HG03039 (cell line): ENCODE data around the gene RNF169.

Experiments
- ATAC-seq: cut with Tn5 transposase; IDR thresholded peaks from one replicate; pipeline ENCODE4 v1.9.1; 2021; ENCODE audit warnings: mild to moderate bottlenecking, moderate library complexity; ENCODE audit not compliant: unreplicated experiment

RNF169 gene

DNA sequence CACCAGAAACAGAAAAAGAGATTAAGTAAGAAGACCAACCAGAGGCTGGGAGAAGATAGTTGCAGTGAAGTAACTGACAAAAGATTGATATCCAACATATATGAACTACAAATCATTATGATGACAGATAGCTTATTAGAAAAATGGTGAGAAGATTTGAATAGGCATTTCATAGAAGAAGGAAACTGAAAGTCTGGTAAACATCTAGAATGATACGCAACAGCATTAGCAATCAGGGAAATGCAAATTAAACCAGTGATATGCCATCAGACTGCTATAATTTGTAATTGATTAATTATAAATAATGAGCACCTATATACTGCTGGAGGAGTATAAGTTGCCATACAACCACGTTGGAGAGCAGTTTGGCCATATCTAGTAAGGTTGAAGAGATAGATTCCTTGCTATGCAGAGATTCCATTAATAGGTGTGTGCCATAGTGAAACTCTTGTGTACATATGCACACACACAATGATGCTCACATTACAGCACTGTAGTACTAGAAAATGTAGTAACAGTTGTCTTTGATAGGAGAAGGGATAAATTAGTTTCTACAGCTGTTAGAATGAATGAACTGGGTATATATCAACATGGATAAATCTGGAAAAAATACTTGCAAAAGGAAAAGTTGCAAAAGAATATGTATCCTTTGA is 20.5 kb downstream of the RNF169 start:
- no peak for ATAC-seq

DNA sequence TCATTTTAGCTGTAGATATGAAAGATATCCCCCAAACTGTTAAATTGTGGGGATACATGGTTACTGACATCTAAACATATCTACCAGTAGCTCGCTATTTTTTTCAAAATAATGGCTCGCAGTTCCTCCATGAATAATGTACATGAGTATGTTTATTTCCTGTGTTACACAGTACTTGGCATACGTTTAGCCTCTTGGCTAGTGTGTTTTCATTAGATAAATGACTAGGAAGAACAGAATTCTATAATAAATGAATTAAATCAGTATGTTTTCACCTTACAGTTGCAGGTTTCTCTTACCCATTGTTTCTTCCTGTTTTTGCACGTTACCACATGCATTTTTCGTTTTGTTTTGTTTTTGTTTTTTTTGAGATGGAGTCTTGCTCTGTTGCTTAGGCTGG is 21.8 kb downstream of the RNF169 start:
- no peak for ATAC-seq

DNA sequence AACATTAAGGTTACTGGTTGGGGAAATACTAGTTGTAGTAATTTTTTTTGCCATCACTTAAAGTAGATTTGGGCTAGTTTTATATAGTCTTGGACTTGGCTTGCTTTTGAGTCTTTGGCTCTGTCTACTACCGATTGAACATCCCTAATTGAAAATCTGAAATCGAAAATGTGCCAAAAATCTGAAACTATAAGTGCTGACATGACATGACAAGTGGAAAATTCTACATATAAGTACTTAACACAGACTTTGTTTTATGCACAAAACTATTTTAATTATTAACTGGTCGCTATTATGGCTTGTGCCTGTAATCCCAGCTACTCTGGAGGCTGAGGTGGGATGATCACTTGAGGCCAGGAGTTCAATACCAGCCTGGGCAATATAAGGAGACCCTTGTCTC is 22.5 kb downstream of the RNF169 start:
- no peak for ATAC-seq

DNA sequence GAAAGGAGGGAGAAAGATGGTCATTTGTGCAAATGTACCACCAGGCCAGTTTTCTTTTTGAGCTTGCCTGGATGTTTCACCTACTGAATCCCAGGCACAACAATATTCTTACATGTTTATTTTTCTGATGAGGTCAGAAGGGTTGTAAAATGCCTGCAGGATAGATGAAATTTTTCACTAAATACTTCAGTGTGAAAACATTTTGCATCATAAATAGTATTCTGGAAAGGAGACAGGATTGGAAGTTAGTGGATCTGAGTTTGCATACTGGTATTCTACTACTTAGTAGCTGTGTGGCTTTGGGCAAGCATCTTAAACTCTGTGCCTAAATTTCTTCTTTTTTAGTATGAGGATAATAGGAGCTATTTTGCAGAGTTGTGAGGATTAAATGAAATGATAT is 24.8 kb downstream of the RNF169 start:
- ATAC-seq = no peak

DNA sequence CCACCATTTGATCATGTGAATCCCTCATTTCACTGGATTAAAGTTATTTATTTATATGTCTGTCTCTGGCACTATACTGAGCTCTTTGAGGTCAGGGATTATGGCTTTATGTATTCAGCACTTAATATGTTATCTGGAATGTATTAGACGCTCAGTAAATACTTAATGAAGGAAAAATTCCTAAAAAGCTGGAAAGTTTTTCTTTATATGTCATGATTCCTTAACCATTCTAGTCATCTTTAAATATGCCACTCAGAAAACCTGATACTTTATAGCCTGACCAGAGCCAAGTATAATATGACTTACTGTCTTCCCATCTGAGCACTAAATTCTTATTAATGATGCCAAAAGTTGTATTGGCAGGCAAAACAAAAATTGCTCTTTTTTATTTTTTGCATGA is 27.1 kb downstream of the RNF169 start:
- no peak for ATAC-seq

DNA sequence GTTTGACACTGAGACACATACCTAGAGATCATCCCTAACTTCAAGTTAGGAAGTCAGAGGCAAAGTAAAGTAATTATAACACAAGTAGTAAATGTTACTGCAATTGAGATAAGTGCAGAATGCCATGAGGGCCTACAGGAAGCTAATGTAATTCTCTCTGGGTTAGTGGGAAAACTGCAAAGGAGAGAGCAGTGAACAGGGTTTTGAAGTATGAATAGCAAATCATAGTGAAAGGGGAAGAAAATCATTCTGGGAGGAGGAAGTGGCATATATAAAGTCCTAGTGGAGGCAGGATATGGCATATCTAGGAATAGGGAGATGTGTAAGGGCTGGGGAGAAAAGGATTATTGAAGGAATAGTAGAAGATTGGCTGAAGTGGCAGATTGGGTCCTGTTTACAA is 27.9 kb downstream of the RNF169 start:
- no peak for ATAC-seq

DNA sequence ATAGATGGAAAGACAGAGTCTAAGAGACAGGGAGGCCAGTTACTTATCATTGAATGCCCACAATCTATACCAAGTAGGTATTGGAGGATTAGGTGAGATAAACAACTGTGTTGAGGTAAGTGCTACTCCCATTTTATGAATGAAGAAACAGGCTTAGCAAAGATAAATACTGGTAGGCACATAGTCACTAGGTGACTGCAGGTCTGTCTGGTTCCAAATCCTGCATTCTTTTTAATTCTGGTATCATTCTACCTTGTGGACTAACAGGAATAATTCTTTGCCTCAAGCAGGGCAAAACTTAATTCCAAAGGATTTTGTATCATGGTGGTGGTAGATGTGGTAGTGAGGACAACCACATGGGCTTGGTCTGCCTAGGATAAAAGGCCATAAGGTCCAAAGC is 28.4 kb downstream of the RNF169 start:
- ATAC-seq = no peak

DNA sequence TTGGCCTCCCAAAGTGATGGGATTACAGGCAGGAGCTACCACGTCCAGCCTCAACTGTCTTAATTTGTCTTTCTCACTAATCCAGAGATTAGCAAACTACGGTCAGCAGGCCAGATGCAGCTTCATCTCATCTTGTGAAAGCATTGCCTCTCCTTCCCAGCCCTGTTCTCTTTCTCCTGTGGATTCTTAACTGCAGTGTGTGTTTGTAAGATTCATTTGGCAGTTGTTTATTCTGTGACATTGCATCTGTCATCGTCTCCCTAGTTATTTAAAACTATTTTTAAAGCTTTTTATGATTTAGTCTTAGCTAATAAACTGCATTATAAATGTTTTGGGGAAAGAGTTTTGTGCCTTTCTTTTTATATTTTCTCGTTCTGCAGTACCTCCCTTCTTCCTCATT is 29.2 kb downstream of the RNF169 start:
- ATAC-seq = no peak

DNA sequence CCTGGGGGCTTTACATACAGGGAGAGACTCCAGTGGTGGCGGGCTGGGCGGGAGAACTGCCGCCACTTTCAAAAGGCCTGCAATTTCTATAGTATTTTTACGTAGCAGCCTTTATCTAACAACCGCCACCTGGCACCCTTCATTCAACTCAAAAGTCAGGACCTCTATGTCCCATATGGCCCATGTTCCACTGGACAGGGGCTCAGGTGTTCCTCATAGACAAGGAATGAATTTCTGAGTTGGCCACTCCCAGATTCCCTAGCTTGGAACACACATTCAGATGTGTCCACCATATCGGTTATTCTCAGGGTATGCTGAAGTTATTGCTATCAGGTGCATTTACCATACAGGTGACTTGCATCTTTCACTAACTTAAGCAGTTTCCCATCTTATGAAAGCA is 29.9 kb downstream of the RNF169 start:
- ATAC-seq = no peak

DNA sequence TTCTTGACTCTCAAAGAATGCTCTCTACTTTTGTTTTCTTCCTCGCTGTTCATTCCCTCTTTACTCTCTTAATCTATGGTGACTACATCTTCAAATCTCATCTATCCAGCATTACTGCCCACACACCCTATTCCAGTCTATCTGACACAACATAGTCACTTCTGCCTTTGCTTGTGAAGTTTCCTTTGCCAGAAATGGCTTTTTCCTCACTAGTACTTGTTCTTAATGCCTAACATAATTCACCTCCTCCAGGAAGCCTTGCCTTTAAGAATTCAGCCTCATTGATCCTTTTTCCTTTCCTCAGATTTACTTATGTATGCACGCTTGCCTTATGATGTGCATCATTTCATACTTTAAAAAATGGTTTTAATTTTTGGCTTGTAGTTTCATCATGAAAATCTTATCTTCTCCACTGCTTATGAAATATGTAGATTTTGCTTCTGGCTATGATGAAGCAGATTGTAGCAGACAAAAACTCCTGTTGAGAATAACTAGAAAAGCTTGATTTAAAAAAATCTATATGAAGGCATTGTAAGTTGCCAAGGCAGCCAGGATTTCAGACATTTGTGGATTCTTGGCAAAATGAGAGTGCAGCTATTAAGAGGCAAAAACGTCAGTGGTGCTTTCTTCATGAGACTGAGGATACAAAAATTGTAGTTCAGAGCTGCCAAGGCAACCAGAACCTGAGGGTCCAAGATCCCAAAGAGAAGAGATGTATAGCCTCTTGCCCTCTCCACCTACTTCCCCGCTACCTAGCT is 31.8 kb downstream of the RNF169 start:
- no peak for ATAC-seq

DNA sequence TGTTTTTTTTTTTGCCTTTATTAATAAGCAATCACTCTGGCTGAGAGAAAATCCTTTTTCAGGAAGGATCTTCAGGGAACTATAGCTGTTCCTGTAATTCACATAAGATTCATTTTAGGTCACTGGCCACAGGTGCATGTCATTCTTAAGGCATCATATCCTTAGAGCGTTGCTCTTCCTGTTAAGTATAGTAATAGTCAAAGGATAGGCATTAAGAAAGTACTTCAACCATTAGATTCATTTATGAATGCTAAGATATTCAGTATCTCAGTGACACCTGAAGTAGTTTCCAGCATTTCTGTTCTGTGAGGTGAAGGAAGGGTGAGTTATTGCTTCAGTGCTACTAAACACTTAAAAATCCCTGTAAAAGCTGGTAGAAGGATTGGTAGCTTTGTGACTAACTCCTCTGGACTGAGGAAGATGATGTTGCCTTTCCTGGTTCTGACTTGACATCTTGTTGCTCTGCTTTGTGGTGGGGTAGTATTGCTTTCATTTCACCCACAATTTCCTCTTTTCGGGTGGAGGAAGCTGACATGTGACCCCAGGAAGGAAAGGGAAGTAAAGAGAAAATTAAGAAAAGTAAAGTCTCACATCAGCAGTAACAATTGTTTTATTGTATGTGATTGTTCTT is 34.7 kb downstream of the RNF169 start:
- ATAC-seq = no peak

DNA sequence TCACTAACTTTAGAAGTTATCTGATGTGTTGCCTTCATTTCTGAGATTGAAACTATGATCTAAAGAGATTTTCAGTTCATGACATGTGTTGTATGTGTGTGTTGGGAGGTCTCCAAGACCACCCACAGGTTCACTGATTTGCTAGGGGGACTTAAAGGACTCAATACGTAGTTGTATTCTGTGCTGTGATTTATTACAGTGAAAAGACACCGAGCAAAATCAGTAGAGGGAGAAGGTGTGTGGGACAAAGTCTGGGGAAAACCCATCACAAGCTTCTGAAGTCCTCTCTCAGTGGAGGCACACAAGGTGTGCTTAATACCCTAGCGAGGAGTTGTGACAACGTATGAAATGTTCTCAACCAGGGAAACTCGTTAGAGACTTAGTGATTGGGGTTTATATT is 35.6 kb downstream of the RNF169 start:
- no peak for ATAC-seq

DNA sequence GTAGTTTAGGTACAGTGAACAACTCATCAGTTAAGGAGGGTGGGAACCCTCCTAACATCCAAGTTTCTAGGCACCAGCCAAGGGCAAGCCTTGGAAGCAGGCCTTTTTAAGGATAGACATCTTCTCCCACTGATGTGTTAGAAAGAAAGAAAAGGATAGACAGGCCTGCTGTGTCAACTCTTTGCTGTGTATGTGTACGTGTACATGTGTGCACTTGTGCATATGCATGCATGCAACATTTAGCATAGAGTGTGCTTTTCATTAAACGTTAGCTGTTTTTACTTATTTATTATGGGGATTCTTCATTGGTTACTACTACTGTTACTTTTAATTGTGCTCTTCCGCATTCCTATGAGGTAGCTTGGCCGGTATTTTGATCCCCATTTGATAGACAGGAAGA is 36.1 kb downstream of the RNF169 start:
- no peak for ATAC-seq

DNA sequence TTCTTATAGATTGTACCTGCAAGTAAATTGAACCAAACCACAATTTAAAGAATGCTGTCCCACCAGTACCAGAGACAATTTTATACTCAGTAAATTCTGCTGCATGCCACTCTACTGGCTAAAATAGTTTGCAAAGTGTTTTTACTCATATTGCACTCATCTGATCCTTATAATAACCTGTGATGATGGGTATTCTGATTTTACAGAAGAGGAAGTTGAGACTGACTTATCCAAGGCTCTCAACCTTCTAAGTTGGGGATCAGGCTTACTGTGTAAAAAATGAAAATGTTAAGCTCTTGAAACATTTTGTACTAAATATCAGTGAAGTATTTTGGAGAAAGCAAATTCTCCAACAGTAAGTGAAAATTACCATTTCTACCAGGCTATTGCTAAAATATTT is 37.9 kb downstream of the RNF169 start:
- no peak for ATAC-seq

DNA sequence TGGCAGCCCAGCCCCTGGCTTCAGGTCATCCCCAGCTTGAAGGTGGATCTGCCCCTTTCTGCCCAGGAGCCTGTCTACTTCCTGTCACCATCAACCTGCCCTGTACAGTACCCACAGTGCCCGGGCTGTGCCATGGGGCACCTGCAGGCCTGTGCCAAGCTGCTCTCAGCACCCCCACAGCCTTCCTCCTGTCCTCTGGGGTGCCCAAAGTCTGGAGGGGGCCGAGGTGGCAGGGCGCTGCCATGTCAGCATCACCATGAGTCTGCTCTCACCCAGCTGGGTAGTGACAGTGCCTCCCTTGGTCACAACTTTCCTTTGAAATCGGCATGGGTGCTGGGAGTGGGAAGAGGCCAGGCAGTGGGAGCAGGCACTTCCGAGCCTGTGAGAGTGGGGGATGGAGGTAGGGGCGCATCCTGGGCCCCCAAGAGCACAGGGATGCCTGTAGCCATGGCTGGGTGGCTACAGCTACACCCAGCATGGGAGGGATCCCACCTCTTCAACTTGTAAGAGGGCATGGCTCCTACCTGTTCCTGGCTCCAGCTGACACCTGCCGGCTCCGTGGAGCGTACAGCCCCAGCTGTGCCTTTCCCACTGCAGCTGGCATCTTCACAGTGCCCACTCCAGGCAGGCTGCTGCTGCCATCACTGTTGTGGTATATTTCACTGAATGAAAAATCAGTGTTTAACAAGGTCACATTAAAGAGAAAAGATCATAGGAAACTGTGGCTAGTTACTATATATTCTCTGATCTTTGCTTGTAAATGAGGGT is 42.9 kb downstream of the RNF169 start:
- no peak for ATAC-seq

DNA sequence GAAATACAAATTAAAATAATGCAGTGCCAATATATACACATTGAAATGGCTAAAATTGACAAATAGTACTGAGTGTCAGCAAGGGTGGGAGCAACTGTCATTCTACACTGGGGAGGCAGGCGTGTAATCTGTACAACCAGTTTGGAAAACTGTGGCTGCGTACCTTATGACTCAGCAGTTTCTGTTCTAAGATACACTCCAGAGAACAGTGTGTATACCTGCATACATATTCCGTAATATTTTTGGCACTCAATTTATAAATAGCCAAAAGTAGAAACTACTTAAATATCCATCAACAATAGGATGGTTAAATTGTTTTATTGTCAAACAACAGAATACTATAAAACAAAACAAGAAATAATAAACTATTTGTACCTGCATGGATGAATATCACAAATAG is 57.6 kb downstream of the RNF169 start:
- ATAC-seq = no peak

DNA sequence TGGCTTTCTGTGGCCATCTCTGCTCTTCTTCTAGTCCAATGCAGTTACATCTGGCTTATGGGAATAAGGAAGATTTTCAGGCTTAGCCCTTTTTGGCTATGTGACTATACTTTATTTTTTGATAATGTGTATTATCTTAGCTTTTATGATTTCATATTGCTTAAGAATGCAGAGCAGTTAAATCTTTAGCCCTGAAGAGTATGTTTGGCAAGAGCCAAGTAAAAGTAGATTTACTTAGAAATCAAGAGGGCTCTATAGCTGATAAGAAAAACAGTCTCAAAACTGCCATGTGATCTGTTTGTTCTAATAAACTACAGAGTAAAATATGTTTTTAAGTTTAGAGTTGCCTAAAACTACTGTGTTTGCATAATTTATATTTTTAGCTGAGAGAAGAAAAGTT is 61.2 kb downstream of the RNF169 start:
- no peak for ATAC-seq

DNA sequence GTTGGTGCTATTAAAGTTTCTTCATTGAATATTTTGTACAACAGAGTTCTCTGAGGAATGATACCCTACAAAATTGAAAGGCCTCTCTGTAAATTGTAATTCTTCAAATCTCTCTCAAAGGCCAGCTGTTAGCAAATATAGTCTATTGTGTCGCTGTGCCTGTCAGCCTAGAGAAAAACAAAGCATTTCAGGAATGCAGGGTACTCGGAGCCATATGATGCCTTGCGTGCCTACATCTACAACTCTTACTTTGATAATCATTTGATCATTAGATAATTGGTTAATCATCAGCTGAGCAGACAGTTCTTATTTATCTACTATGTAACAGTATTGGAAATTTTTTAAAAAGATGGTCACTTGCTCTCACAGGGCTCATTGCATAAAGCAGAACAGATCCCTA is 67.3 kb downstream of the RNF169 start:
- no peak for ATAC-seq

DNA sequence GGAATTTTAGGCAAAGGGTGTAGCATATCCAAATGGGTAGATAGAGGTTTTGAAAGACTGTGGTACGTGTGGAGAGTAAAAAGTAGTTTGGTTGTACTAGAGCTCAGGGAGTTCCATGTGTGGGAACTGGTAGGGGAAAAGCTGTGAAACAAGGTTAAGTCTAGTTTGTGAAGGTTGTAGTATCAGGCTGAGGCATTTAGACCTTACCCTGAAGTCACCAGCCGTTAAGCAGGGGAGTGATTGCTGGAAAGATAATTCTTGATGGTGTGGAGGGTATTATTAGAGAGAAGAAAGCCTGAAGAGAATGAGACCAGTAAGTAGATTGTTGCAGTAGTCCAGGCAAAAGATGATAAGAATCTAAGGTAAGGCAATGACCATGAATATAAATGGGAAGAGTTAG is 68.0 kb downstream of the RNF169 start:
- ATAC-seq = no peak

DNA sequence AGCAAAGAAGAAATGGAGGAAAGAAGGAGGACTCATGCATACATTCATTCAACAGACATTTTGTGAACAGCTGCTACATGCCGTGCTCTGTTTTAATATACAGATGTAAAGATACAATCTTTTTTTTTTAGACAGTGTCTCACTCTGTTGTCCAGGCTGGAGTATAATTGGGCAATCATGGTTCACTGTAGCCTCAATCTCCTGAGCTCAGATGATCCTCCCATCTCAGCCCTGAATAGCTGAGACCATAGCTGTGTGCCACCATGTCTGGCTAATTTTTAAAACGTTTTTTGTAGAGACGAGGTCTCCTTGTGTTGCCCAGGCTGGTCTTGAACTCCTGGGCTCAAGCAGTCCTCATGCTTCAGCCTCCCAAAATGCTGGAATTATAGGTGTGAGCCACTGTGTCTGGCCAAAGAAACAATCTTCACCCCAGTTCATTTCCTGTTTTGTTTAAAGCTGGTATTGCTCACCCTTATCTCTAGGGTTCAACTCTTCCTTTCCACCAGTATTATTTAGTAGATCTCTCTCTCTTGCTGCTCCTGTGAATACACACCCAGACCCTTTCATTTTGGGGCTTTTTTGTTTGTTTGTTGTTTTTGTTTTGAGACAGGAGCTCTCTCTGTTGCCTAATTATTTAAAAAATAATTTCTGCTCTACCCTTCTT is 69.8 kb downstream of the RNF169 start:
- ATAC-seq = no peak

DNA sequence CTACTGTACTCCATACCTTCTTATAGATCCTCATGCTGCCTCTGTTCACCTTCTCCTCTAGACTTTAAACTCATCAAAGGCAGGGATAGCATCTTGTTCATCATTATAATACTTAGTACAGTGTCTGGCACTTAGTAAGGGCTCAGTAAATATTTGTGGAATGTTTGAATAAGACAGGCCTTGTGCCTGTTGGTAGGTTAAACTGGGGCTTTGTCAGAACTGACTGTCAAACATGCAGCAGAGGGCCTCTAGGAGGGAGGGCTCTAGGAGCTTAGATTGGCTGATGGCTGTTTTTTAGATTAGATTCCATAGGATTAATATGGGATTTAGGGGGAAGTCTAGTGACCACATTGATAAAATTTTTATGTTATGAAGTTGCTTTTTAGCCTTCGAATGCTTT is 70.8 kb downstream of the RNF169 start:
- ATAC-seq = no peak
